GM19193 (cell line): ENCODE measurements around the gene TNRC6C.

Source experiments
- POLR2A ChIP-seq: IDR thresholded peaks from 4 replicates; pipeline ENCODE4 v1.6.1; 2011; ENCODE audit not compliant: insufficient read depth, insufficient read length; ENCODE audit errors: extremely low read depth

Gene TNRC6C

DNA sequence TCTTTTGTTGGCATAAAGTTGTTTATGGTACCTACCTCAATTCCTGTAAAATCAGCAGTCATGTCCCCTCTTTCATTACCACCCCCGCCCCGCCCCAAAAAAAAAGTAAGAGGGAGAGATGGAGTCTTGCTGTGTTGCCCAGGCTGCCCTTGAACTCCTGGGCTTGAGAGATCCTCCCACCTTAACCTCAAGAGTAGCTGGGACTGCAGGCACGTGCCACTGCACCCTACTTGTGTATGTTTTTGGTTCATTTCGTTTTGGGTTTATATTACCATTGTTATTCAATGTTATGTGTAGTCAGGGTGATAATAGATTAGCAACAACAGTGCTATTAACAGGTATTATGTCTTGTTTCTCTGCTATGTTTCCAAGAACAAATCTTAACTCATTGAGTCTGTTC is 15.9 kb downstream of the TNRC6C start:
- no peak for TF ChIP-seq POLR2A

DNA sequence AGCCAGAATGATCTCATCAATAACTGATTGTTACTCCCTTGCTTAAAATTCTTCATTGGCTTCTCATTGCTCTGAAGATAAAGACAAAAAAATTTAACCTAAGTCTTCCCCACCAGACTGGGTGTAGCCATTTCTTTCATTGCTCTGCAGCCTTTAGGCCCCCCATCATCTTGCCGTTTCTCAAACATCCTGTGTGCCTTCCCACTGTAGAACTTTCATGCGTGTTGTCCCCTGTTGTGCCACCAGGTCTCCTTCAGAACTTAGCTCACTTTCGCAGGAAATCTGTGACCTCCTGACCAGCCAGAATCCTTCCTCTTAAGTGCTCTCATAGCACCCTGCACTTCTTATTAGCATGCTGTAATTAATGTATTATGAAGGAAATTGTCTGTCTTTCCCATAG is 31.8 kb downstream of the TNRC6C start:
- TF ChIP-seq POLR2A: no peak

DNA sequence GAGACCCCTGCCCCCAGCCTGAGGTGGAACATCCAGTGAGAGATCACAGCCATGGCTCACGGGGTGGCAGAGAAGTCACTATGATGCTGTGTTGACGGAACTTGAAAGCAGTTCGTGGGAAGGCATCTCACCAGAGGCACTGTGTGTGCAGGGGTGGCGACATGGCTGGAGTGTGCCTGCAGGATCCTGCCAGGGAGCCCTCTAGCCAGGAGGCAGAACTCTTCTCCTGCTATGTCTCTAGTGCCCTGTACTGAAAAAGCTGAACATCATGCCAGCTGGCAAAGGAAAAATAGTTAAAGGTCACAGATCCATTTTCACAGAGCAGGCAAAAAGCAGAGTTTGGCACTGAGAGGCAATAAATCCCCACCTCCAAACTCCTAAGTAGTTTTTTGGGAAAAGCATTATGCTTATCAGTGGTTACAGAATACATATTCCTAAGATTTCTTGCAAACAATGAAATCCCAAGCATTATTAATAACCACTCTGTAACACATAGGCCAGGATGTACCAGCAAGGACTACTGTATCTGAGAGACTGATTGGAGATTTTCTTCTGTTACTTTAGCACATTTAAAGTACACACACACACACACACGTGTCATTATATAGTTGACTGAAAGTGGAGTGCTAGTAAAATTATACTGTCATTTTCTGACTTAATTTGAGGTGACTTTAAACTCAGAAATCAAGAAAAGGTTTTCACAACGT is 36.8 kb downstream of the TNRC6C start:
- TF ChIP-seq POLR2A: no peak

- no peak for TF ChIP-seq POLR2A
Observed at GRCh38 chr17:77996256-77996655, 37.8 kb downstream of the TNRC6C start.

DNA sequence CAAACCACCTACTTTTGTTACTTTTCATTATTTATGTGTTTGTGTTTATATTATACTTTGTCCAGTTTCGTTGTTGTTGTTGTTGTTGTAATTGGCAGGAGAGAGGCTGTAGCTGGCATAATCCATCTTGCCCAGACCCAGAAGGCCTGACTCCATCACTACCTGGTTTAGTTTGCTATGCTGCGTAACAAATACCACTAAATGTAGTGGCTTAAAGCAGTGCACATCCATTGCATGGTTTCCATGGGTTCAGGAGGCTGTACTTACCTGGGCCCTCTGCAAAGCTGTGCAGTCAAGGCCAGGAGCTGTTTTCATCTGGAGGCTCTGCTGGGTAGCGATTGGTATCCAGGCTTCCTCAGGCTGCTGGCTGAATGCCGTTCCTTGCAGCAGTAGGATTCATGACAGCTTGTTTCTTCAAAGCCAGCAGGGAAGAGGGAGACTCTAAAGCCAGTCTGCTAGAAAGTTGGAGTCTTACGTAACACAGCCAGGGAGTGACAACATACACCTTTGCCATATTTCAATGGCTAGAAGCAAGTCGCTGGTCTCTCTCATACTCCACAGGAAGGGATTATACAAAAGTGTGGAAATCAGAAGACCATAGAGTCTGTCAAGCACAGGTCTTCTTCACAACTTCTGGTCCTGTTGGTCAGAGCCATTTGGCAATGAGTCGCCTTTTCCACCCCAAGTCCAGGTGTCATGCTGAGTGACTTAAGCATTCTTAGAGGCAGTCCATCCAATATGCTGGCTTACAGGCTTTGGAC is 41.1 kb downstream of the TNRC6C start:
- TF ChIP-seq POLR2A: no peak

DNA sequence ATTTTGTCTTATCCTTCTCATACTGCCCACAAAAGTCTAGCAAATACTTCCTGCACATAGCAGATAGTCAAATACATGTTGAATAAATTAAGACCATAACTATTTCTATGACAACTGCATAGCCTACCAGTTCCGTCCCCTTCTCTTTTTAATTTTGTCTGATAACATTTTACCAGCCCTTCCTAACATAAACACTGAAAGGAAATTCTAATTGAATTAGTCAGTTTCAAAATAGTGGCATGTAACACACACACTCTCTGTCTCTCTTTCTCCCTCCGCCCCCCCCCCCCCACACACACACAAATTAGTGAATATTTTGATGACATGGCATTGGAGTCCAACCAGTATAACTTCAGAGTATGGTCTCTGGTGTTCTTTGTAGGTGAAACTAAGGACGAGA is 41.8 kb downstream of the TNRC6C start:
- TF ChIP-seq POLR2A: no peak

DNA sequence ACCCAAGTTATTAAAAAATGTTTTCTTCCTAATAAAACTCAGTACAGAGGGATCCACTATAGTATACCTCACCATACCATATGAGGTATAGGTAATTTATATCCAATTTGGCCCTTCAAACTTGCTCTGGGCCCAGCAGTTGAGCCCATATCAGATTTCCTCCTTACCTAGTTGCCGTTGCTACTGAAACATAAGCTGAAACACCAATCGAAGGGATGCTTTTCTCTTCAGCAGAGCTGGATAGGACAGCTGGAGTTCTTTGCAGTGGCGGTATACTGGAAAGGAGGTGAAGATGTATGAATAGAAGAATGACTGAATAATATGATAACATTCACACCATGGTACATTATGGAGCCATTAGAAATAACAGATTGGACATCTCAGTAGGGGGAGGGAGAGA is 42.7 kb downstream of the TNRC6C start:
- TF ChIP-seq POLR2A: no peak

DNA sequence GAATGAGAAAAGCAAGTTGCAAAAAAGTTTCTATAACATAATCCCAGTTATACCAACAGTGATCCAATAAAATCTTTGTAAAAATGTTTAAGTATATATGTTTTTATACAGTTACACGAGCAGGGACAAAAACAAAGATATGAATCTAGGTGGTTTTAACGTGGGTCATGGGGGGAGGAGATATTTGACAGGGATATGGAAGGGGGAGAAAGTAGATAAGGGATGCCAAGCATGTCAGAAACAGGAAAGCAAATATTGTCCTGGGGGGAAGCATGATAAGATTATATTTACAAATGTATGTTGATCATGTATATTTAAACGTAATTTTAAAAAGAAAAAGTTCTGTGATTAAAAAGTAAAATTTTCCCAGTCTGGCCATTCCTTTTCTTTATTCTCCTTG is 43.1 kb downstream of the TNRC6C start:
- no peak for TF ChIP-seq POLR2A

DNA sequence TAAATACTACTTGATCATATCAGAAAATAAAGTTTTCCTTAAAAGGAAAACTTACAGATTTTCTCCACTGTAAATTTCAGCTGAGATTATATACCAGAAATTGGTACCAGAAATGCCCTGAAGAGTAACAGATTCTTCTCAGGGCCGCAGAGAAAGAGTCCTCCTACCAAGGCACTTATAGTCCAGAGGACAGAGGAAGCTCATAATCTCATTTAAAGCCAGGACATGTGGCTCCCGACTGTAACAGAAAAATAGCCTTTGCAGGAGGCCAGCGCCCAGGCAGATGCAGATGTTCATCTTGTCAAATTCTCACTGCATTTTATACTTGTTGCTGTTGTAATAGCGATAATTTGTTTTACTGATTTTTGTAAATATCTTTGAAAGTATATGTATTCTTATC is 43.7 kb downstream of the TNRC6C start:
- TF ChIP-seq POLR2A: no peak

DNA sequence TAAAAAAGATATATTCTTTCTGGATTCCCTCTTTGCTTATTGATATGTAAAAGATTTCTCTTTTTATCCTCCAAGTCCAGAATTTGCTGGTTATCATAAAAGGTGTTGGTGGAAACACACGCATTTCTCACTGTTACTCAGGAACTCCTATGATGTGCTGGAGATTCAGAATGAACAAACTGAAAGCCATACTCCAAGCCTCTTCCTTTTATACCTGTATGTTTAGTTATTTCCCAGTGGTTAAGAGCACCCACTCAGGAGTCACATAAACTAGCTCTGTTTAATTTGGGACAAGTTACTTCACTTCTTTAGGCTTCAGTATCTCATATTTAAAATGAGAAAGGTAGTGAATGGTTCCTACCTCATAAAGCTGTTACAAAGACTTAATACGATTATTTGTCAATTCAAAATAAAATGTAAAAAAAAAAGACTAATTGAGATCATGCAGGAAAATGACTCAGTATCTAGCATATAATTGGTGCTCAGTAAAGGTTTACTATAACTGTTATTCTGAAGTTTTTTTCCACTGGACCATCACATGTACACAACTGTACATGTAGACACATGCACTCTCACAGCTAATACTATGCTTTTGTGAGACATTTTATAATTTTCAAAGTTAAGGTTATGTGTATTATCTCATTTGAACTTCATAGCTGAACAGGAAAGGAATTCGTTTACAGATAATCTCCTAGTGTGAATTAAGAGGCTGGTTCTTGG is 47.1 kb downstream of the TNRC6C start:
- no peak for TF ChIP-seq POLR2A

DNA sequence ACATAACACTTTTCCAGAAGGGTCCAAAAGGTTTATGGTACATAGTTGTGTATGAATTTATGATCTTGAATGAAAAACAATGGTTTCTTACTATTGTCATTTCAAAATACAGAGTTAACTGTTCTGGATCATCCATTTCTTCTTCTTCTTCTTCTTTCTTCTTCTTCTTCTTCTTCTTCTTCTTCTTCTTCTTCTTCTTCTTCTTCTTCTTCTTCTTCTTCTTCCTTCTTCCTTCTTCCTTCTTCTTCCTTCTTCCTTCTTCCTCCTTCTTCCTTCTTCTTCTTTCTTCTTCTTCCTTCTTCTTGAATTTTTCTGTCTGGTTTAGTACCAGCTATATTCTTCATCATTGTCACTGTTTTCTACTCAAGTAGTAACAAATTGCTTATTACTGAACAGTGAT is 47.8 kb downstream of the TNRC6C start:
- TF ChIP-seq POLR2A: no peak

DNA sequence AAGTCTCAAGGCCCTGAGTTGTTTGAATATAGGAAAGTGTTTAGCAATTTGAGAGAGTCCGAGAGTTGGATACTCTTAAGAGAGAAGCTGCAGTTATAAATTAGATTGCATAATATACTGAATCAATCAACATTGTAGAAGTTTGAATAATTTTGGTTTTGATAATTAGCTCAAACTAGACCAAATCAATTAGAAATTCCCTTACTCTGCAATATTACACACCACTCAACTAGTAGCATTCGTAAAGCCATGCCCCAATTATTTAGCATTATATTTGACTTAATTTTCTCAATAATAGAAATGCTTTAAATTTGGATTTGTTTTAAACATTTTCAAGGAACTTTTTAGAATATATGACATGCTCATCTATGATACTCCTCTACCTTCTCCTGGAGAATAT is 49.1 kb downstream of the TNRC6C start:
- TF ChIP-seq POLR2A: no peak

- no peak for TF ChIP-seq POLR2A
Observed at GRCh38 chr17:78010759-78011158, 52.3 kb downstream of the TNRC6C start.

DNA sequence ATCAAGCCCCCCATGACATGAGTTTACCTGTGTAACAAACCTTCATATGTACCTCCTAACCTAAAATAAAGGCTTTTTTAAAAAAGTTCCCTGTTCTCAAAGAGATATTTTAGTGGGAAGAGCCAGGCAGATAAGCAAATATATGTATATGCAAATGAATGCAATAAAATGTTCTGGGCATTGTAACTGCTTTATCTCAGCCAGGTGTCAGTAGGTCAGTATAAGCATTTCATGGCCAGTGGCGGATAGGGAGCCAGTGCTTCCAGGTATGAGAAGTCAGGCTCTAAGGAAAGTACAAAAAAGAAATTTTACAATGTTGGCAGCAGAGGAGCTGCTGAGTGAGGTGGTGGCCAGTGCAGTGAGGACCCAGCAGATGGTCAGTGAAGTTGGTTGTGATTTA is 53.9 kb downstream of the TNRC6C start:
- TF ChIP-seq POLR2A: no peak

DNA sequence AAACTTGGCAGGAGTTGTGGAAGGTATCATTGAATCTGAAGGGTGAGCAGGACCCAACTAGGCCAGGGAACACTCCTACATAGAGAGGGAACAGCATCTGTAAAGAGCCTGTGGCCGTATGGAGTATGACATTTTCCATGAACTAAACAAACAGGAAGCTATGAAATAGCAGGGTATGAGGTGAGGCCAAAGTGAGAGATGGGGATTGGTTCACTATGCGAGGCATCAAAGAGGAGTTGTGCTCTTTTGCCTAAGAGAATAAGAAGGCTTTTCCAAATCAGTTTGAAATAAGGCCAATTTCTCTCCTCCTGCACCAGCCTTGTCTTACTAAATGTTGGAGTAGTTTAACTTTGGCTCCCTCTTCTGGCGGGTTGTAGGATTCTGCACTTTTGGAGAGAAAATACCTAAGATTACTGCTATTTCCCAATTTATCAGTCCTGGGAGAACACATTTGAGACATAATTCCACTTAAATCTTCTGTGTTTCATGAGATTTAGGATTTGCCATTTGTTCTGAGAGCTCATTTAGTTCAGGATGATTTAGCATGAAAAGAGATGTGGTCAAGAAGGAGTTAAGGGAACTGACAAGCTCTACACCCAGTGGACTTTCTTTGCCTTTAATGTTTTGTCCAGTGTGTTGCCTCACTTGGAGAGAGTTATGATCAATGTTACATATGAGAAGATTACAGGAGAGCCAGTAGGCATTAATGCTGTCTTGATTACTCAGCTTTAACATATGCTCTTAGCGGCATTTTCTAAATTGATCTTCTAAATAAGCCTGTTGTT is 55.4 kb downstream of the TNRC6C start:
- TF ChIP-seq POLR2A: no peak
